ENCODE measurements around the gene ARHGEF28.

ARHGEF28 gene

DNA sequence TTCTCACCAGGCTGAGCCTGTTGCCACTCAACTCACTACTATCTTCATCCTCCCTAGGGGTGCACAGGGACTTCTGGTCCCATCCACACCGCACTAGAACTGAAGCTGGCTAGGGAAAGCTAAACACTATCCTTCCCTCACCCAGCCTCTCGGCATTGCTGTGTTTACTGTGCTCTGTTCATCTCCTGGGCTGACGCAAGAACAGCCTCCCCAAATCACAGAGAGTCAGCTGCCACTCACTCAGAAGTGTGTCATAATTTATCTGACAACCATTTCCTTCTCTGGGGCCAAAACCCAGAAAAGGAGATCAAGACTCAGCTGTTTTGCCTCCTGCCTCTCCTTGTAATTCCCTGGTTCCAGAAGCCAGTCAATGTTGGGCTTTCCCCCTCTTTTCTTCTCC is 92.8 kb downstream of the ARHGEF28 start:
- peaks cover 5% of the 10 kb centered on the region for H3K27me3 Mint-ChIP-seq
- H3K36me3 Mint-ChIP-seq, result no peaks in the 10 kb centered on the region
- H3K4me1 Mint-ChIP-seq (ENCODE audit: low read depth), result no peaks in the 10 kb centered on the region
- H3K27ac Mint-ChIP-seq, result no peak overlapping the region
- no peak overlapping the region for H3K4me3 Mint-ChIP-seq
- no peaks in the 10 kb centered on the region for H3K9me3 Mint-ChIP-seq (ENCODE audit: low read depth)

DNA sequence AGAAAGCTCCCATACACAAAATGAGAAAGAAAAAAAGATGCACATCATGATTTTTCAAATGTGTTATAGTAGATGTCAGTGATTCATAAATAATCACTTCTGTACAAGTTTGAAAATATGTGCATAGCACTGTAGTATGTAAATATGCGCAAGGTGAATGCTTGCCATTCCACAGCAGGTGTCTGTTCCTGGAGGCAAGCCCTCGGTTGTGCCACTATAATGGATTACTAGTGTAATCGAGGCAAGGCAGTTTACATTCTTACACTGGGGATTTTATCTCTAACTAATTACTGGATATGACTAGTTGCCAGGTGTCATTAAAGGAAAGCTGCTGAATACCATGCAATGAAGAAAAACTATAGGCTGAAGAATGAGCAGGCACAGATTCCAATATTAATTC is 93.6 kb downstream of the ARHGEF28 start:
- no peak overlapping the region for H3K27ac Mint-ChIP-seq
- no peaks in the 10 kb centered on the region for H3K9me3 Mint-ChIP-seq (ENCODE audit: low read depth)
- no peaks in the 10 kb centered on the region for H3K4me1 Mint-ChIP-seq (ENCODE audit: low read depth)
- H3K36me3 Mint-ChIP-seq, result no peaks in the 10 kb centered on the region
- peaks cover 4% of the 10 kb centered on the region for H3K27me3 Mint-ChIP-seq
- H3K4me3 Mint-ChIP-seq, result no peak overlapping the region

DNA sequence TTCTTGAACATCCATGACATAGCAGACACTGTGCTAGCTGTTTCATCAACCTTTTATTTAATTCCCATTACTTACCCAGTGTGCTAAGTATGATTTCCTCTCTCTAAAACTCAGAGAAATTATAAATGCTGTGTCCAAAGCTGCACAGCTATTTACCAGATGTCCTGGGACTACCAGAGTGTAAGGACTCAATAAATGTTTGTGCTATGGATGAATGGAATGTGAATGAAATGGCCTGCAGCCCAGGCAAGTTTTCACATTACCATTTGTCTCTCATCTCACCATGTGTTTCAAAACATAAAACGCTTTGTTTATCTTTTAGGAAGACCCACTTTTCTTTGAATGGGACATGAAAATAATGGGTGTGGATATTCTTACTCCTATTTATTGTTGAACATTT is 96.2 kb downstream of the ARHGEF28 start:
- no peaks in the 10 kb centered on the region for H3K9me3 Mint-ChIP-seq (ENCODE audit: low read depth)

DNA sequence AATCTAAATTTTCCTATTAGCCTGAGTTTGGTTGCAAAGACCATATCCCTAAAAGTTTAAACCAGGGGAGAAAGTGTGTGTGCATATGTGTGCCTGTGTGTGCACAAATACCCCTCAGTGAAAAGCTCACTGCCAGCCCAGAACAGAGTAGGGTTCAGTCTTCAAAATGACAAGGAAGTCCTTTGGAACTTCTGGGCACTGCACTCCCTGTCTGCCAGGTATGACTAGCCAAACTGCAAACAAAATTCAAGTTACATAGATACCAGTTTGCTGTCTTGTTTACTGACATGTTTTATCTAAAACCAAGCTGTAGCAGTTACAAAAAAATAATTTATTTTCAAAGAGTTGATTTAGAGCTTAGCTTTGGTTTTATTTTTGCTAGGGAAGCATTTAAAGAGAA is 100.1 kb downstream of the ARHGEF28 start:
- Mint-ChIP-seq H3K36me3 (no peaks in the 10 kb centered on the region), H3K4me1 (ENCODE audit: low read depth) (no peaks in the 10 kb centered on the region), H3K9me3 (ENCODE audit: low read depth) (no peaks in the 10 kb centered on the region), H3K27me3 (peaks cover 4% of the 10 kb centered on the region), H3K4me3 (no peak overlapping the region), H3K27ac (no peak overlapping the region)

More for the DNA sequence above, 96.2 kb downstream of the ARHGEF28 start:
- Mint-ChIP-seq H3K27ac (no peak overlapping the region), H3K27me3 (peaks cover 4% of the 10 kb centered on the region), H3K4me3 (no peak overlapping the region), H3K36me3 (no peaks in the 10 kb centered on the region), H3K4me1 (ENCODE audit: low read depth) (no peaks in the 10 kb centered on the region)

DNA sequence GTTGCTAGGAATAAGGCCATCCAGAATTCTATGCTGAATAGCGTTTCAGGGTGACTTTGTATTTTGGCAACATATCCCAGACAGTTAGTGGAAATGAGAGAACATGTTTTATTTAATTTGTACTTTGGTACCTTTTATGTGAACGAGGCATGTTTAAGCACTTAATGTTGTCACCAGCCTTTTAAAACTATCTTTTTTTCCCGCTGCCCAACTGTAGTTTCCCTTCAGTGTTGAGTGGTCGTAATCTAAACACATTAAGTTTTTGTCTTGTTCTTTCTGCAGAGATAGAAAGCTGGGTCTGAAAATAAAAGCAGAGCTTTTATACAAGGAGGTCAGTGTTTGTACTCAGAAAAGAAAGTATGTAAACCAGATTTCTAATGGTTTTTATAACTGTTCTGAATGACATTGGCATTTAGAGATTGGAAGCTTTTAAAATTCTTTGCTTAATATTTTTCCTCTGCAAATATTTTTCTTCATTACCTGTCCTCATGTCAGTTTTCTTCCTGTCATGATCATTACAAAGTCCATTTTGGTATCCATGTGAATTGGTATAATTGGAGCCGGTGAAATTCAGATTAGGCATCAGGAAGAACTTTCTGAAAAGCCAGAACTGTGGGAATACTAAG is 100.7 kb downstream of the ARHGEF28 start:
- Mint-ChIP-seq H3K27ac (no peak overlapping the region), H3K4me1 (ENCODE audit: low read depth) (no peaks in the 10 kb centered on the region)

DNA sequence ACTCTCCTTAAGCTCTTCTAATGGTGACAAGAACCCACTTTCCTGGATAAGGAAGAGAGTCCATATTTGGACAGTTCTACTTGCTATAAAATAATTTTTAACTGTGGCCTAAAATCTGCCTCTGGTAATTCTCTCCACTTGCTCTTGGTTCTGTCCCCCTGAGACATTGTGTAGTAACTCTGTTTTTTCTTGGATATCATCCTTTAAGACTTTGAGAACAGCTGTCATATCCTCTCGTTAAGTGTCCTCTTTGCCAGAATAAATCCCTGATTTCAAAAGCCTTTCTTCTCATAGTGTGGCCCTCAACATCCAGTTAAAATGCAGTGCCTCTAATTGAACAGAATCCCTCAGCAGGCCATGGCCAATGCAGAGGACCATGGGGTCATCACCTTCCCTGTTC is 101.5 kb downstream of the ARHGEF28 start:
- H3K4me1 Mint-ChIP-seq (ENCODE audit: low read depth), result no peaks in the 10 kb centered on the region
- no peaks in the 10 kb centered on the region for H3K36me3 Mint-ChIP-seq
- H3K9me3 Mint-ChIP-seq (ENCODE audit: low read depth), result no peaks in the 10 kb centered on the region
- no peak overlapping the region for H3K4me3 Mint-ChIP-seq
- H3K27me3 Mint-ChIP-seq, result peaks cover 4% of the 10 kb centered on the region
- no peak overlapping the region for H3K27ac Mint-ChIP-seq

More for the DNA sequence above, 100.7 kb downstream of the ARHGEF28 start:
- Mint-ChIP-seq H3K9me3 (ENCODE audit: low read depth) (no peaks in the 10 kb centered on the region), H3K27me3 (peaks cover 4% of the 10 kb centered on the region), H3K4me3 (no peak overlapping the region), H3K36me3 (no peaks in the 10 kb centered on the region)

DNA sequence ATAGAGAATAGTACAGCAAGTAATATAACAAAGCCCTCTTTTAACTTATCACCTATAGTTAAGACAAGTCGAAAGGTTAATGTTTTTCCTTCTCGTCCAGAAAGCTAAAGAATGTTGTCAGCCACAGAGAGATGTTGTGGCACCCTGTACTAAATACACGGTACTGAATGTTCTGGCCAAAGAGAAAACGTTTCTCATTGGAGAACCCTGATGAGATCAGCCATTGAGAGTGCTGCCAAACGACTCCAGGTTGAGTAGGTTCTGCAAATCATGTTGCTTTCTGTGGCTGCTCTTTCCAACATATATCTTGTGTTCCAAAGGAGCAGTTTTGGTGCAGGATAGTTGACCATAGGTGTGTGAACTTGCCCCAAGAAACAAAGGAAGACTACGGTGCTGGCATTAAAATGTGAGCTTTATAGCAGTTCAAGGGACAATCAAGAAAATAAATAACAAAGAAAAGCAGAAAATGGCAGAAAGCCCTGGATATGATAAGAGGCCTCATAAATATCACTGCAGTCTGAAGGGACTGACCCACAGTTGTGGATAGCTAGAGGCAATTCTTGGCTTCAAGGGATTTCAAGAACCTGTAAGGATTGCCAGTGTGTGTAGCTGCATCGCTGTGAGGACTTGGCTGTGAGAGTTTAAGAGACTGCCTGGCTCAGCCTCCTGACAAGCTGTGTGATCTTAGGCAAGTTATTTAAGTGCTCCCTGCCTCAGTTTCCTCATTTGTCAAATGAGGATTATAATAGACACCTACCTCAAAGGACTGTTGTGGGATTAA is 102.7 kb downstream of the ARHGEF28 start:
- Mint-ChIP-seq H3K4me3 (no peak overlapping the region), H3K27ac (no peak overlapping the region), H3K4me1 (ENCODE audit: low read depth) (no peaks in the 10 kb centered on the region), H3K9me3 (ENCODE audit: low read depth) (no peaks in the 10 kb centered on the region), H3K27me3 (peaks cover 7% of the 10 kb centered on the region), H3K36me3 (no peaks in the 10 kb centered on the region)

DNA sequence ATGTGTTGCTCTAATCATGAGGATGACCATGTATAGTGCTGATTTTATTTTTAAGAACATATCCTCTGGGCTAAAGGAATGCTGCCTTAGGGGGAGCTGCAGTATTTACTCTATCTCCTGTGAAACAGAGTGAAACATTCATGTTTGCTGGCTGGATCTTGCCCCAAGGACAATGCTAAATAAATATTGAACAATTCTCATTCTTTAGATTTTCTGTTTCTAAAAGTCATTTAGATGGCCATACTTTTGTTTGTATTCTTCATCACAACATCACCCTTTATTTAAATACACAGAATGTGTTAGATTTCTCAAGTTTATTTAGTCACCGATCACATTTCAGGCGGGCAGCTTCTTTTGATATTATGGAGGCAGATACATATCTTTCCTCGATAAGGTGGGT is 103.3 kb downstream of the ARHGEF28 start:
- H3K36me3 Mint-ChIP-seq, result no peaks in the 10 kb centered on the region
- no peak overlapping the region for H3K4me3 Mint-ChIP-seq
- no peaks in the 10 kb centered on the region for H3K4me1 Mint-ChIP-seq (ENCODE audit: low read depth)
- H3K27ac Mint-ChIP-seq, result no peak overlapping the region
- peaks cover 7% of the 10 kb centered on the region for H3K27me3 Mint-ChIP-seq
- H3K9me3 Mint-ChIP-seq (ENCODE audit: low read depth), result no peaks in the 10 kb centered on the region

DNA sequence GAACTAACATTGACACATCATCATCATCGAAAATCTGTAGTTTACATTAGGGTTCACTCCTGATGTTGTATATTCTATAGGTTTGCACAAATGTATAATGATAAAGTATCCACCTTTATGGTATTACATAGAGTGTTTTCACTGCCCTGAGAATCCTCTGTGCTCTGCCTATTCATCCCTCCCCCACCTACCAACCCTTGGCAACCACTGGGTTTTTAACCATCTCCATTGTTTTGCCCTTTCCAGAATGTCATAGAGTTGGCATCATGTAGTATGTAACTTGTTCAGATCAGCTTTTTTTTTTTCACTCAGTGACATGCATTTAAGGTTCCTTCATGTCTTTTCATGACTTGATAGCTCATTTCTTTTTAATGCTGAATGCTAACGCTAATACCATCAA is 106.0 kb downstream of the ARHGEF28 start:
- no peaks in the 10 kb centered on the region for H3K36me3 Mint-ChIP-seq
- H3K9me3 Mint-ChIP-seq (ENCODE audit: low read depth), result no peaks in the 10 kb centered on the region
- no peaks in the 10 kb centered on the region for H3K4me1 Mint-ChIP-seq (ENCODE audit: low read depth)
- no peak overlapping the region for H3K27ac Mint-ChIP-seq
- H3K4me3 Mint-ChIP-seq, result no peak overlapping the region
- H3K27me3 Mint-ChIP-seq, result peaks cover 7% of the 10 kb centered on the region

DNA sequence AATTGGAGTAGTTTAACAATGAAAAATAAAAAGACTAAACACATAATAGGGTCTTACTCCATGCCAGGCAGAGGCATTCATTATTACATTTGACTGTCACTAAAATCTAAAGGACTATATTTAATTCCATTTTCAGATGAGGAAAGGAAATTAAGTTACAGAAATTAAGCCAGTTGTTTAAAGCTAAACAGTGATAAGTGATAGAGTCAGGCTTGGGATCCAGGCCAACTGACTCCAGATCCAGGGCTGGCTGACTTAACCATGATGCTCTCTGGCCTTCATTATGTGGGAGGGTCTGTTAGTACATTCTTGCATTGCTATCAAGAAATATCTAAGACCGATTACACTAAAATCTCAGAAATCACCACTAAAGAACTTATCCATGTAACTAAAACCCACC is 107.2 kb downstream of the ARHGEF28 start:
- no peaks in the 10 kb centered on the region for H3K4me1 Mint-ChIP-seq (ENCODE audit: low read depth)
- no peak overlapping the region for H3K27ac Mint-ChIP-seq
- no peaks in the 10 kb centered on the region for H3K9me3 Mint-ChIP-seq (ENCODE audit: low read depth)

DNA sequence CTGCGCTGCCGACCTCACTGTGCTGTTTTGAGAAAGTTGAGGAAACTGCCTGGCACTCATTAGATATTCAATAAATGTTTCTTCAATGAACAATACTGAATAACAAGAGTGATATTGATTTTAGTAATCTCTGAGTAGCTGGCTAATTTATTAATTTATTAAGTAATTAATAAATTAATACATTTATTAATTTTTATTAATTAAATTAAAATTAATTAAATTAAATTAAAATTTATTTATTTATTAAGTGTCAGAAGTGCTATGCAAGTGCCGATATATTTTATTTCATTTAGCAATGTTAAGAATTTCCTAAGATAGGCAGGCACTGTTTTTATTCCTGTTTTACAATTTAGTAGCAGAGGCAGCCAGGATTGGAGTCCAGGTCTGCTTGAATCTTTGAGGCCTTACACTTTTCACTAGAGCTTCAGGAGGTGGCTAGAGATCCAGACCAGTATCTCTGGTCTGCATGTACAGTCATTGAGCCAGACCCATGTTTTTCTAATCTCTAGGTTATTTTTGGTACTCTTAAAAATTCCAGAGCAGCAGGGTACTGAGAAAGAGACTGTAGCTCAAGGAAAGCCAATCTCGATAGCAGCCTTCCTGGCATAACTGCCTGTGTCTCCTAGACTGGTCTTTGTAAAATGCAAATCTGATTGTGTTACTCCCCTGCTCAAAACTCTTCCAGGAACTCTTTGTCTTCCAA is 109.2 kb downstream of the ARHGEF28 start:
- no peaks in the 10 kb centered on the region for H3K36me3 Mint-ChIP-seq
- H3K27me3 Mint-ChIP-seq, result peaks cover 10% of the 10 kb centered on the region
- H3K4me1 Mint-ChIP-seq (ENCODE audit: low read depth), result no peaks in the 10 kb centered on the region
- no peak overlapping the region for H3K4me3 Mint-ChIP-seq
- H3K9me3 Mint-ChIP-seq (ENCODE audit: low read depth), result no peaks in the 10 kb centered on the region
- H3K27ac Mint-ChIP-seq, result no peak overlapping the region

More for the DNA sequence above, 107.2 kb downstream of the ARHGEF28 start:
- Mint-ChIP-seq H3K27me3 (peaks cover 11% of the 10 kb centered on the region), H3K36me3 (no peaks in the 10 kb centered on the region), H3K4me3 (no peak overlapping the region)

DNA sequence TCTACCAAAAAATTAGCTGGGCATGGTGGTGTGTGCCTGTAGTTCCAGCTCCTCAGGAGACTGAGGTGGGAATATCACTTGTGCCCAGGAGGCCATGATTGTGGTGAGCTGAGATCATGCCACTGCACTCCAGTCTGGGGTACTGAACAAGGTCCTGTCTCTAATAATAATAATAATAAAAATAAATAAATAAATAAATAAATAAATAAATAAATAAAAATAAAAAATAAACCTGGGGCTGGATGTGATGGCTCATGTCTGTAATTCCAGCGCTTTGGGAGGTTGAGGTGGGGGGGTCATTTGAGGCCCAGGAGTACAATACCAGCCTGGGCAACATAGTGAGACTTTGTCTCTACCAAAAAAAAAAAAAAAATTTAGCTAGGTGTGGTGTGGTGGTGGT is 113.7 kb downstream of the ARHGEF28 start:
- H3K4me3 Mint-ChIP-seq, result no peak overlapping the region
- no peaks in the 10 kb centered on the region for H3K4me1 Mint-ChIP-seq (ENCODE audit: low read depth)
- H3K36me3 Mint-ChIP-seq, result no peaks in the 10 kb centered on the region
- no peaks in the 10 kb centered on the region for H3K9me3 Mint-ChIP-seq (ENCODE audit: low read depth)
- H3K27me3 Mint-ChIP-seq, result peaks cover 12% of the 10 kb centered on the region
- H3K27ac Mint-ChIP-seq, result no peak overlapping the region

DNA sequence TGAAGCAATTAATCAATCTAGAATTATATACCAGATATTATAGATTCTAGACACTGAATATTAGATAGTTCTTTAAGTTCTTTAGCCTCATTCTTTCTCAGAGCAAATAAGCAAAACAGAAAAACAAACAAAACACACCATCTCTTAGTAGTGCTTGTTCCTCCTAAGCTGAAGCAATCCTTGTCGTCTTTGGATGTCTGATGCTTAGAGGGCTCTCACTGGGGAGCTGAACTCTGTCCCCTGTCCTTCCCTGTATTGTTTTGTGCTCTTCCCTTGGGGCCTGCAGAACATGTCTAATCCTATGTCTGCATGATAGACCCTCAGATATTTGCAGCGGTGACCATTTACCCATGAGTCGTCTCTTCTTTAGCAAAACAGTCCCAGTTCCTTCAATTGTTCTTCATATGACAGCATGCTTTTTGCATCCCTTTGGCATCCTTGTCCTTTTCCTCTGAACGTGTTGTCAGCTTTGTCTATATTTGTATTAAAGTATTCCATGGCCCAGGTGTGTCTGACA is 114.3 kb downstream of the ARHGEF28 start:
- Mint-ChIP-seq H3K27ac (no peak overlapping the region), H3K27me3 (peaks cover 12% of the 10 kb centered on the region), H3K4me3 (no peak overlapping the region), H3K9me3 (ENCODE audit: low read depth) (no peaks in the 10 kb centered on the region), H3K4me1 (ENCODE audit: low read depth) (no peaks in the 10 kb centered on the region), H3K36me3 (no peaks in the 10 kb centered on the region)

DNA sequence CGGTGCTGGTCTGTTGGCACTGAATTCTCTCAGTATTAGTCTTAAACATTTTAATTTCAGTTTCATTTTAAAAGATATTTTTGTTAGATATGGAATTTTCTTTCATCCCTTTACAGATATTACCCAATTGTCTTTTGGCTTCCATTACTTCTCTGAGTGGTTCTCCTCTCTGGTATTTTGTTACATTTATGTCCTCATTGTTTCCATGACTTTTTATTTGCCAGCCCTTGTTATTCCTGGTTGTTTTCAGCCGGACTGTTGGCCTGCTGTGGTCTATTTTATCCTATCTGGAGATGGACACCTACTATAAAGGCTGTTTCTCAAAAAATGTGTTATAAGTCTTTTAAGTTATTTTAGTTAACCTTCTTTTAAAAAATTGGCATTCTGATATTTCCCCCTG is 117.2 kb downstream of the ARHGEF28 start:
- Mint-ChIP-seq H3K36me3 (no peaks in the 10 kb centered on the region), H3K4me1 (ENCODE audit: low read depth) (no peaks in the 10 kb centered on the region), H3K4me3 (no peak overlapping the region), H3K27me3 (peaks cover 13% of the 10 kb centered on the region), H3K27ac (no peak overlapping the region), H3K9me3 (ENCODE audit: low read depth) (no peaks in the 10 kb centered on the region)

DNA sequence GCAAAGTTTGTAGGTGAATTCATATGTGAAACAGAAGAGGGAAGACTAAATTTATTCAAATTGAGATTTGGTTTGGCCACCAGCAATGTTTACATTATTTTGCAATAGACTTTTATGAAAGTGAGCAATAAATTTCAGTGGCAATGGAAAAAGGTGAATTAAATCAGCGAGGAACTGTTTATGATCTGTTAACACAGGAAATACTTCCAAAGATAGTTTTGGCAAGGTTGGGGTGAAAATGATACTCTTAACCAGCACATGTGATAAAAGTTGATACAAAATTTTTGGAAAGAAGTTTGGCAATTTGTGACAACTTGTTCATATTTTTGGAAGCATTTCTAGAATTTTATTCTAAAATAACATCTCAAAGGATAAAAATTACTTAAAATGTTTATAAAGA is 119.8 kb downstream of the ARHGEF28 start:
- H3K4me1 Mint-ChIP-seq (ENCODE audit: low read depth), result no peaks in the 10 kb centered on the region
- H3K27ac Mint-ChIP-seq, result no peak overlapping the region
- H3K36me3 Mint-ChIP-seq, result no peaks in the 10 kb centered on the region
- no peak overlapping the region for H3K4me3 Mint-ChIP-seq
- peaks cover 13% of the 10 kb centered on the region for H3K27me3 Mint-ChIP-seq
- no peaks in the 10 kb centered on the region for H3K9me3 Mint-ChIP-seq (ENCODE audit: low read depth)

All from activated naive CD8-positive, alpha-beta T cell (primary cell).